Breast epithelium (tissue), 4 donors: ENCODE data around the gene VCP. TPM values are rescaled to one million over a fixed set of nuclear protein-coding genes. Genes with fewer than 3 reads are reported as not detected.

Experiments
- DNase-seq, 2 donors: peaks; one replicate each; pipeline ENCODE4 v3.0.0-alpha.2; 2019; ENCODE audit warnings: low spot score in 2 of 2
- H3K27ac ChIP-seq, 2 donors: fragments of 200-600 bp; sonication (generic) in 1 of 2; one replicate each; pipeline ENCODE4 v1.5.1; 2016 to 2019; ENCODE audit warnings: mild to moderate bottlenecking in 1 of 2
- H3K27me3 ChIP-seq, 2 donors: fragments of 200-600 bp; sonication (generic) in 1 of 2; one replicate each; pipeline versions ENCODE4 v1.5.1 to v1.6.0; 2017 to 2019; ENCODE audit warnings: control low read depth in 1 of 2, mild to moderate bottlenecking in 1 of 2
- H3K36me3 ChIP-seq: fragments of 200-600 bp; one replicate; pipeline ENCODE4 v1.5.1; 2019
- H3K4me1 ChIP-seq, 2 donors: fragments of 200-600 bp; sonication (generic); one replicate each; pipeline ENCODE4 v1.5.1; 2016 to 2019; ENCODE audit warnings: control low read depth in 1 of 2
- H3K4me3 ChIP-seq, 3 donors: fragments of 200-600 bp; sonication (generic); 1 replicate in 2 of 3; 2 replicates in 1 of 3; pipeline ENCODE4 v1.5.1; 2016 to 2019; ENCODE audit warnings: mild to moderate bottlenecking in 3 of 3, moderate library complexity in 2 of 3
- H3K9me3 ChIP-seq, 2 donors: fragments of 200-600 bp; sonication (generic) in 1 of 2; one replicate each; pipeline ENCODE4 v1.5.1; 2016 to 2019; ENCODE audit warnings: control low read depth in 1 of 2
- POLR2A ChIP-seq: fragments of 450-650 bp; IDR thresholded peaks from one replicate; pipeline ENCODE4 v1.6.1; 2016; ENCODE audit warnings: antibody characterized with exemption, mild to moderate bottlenecking, moderate library complexity
- POLR2AphosphoS5 ChIP-seq, 3 donors: sonication (generic); formaldehyde crosslinking; IDR thresholded peaks; one replicate each; pipeline ENCODE4 v1.6.1; 2017; ENCODE audit warnings: antibody characterized with exemption in 3 of 3
- intact Hi-C: fragments of 100-400 bp; cut with DNase I; formaldehyde crosslinking; loops from one replicate; pipeline ENCODE4 v1.15.1; 2023; ENCODE audit warnings: low total_unique reads
- total RNA-seq, 3 donors: library from RNA; depleted of rRNA; stranded (reverse); fragments of >200 nt; gene quantifications; one replicate each; pipeline ENCODE4 v1.1.0, GENCODE V29; 2016
- TF ChIP-seq, protein P1 (sequence below), 3 donors: fragments of 450-650 bp; IDR thresholded peaks; one replicate each; pipeline ENCODE4 v1.5.1; 2016 to 2017; ENCODE audit warnings: antibody characterized with exemption in 3 of 3, mild to moderate bottlenecking in 3 of 3, moderate library complexity in 3 of 3

VCP gene
- total RNA-seq, 3 donors from 2014 or later: 150 to 173 (median 168) TPM

DNA sequence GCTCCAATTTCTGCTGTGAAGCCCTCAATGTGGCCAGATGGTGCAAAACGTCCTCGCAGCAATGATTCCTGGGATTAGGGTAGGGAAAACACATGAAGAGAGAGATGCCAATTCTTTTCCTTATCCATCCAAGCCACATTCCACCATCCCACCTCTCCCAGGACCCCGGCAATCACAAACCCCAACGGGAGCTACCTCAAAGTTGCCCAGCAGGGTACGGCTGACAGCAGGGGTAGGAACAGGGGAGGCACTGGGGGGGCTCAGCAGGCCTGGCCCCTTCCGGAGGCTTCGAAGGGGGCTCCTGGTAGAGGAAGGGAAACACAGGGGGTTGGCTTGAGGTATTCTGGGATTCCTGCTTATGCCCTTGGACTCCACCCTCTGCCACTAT lies 33.9 kb upstream of the VCP start:
- DNase-seq: no peak
- H3K4me3 ChIP-seq: no peak overlapping the region
- peaks cover 3 to 16% of the 10 kb centered on the region in 2 donors for H3K4me1 ChIP-seq
- no peaks in the 10 kb centered on the region for H3K27me3 ChIP-seq
- TF ChIP-seq POLR2AphosphoS5 (IDR thresholded peaks at IDR 0.05): no peak
- TF ChIP-seq POLR2A: no peak
- H3K9me3 ChIP-seq: no peaks in the 10 kb centered on the region
- intact Hi-C loops: no loop called here
- H3K36me3 ChIP-seq: no peaks in the 10 kb centered on the region
- no peak overlapping the region for H3K27ac ChIP-seq

DNA sequence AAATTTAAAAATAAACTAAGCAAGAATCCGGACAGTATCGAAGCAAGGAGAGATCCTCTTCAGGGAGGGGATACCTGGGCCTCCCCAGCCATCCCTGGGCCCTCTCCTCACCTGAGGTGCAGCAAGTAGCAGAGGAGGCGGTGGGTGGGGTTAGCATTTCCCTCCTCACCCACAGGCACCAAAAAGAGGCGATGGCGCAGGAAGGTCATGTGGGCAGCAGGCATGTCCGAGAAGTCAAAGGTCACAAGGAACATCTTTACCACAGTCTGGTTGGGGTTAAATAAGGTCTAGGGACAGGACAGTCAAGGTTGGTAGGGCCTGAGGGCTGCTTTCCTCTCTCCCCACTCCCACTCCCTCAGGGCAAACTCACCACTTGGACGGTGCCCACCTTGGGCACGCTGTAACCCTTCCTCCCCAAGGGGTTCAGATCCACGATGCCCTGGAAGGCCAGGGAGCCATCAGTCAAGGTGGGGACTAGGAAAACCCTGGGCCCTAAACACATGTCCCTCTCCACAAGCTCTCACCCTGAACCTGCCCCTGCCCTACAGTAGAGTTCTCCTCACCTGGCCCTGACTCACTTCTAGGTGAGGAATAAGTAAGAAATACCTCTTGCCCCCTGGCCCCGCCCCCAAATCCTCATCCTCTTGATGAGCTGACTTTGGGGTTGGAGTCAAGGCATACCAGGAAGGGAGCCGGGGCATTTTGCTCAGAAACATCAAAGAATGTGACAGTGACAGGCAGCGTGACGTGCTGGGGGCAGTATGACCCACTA lies 33.3 kb upstream of the VCP start:
- TF ChIP-seq POLR2A (no peak), POLR2AphosphoS5 (IDR thresholded peaks at IDR 0.05) (no peak)
- TF ChIP-seq, protein P1, sequence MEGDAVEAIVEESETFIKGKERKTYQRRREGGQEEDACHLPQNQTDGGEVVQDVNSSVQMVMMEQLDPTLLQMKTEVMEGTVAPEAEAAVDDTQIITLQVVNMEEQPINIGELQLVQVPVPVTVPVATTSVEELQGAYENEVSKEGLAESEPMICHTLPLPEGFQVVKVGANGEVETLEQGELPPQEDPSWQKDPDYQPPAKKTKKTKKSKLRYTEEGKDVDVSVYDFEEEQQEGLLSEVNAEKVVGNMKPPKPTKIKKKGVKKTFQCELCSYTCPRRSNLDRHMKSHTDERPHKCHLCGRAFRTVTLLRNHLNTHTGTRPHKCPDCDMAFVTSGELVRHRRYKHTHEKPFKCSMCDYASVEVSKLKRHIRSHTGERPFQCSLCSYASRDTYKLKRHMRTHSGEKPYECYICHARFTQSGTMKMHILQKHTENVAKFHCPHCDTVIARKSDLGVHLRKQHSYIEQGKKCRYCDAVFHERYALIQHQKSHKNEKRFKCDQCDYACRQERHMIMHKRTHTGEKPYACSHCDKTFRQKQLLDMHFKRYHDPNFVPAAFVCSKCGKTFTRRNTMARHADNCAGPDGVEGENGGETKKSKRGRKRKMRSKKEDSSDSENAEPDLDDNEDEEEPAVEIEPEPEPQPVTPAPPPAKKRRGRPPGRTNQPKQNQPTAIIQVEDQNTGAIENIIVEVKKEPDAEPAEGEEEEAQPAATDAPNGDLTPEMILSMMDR (IDR thresholded peaks at IDR 0.05): no peak
- peaks cover 3 to 15% of the 10 kb centered on the region in 2 donors for H3K4me1 ChIP-seq
- no peaks in the 10 kb centered on the region for H3K36me3 ChIP-seq
- DNase-seq: no peak
- H3K9me3 ChIP-seq: no peaks in the 10 kb centered on the region
- H3K27me3 ChIP-seq: no peaks in the 10 kb centered on the region
- intact Hi-C loops: no loop called here
- no peak overlapping the region for H3K27ac ChIP-seq
- H3K4me3 ChIP-seq: no peak overlapping the region

- Histone ChIP-seq H3K9me3 (no peaks in the 10 kb centered on the region), H3K27ac (no peak overlapping the region), H3K4me1 (peaks cover 3 to 10% of the 10 kb centered on the region in 2 donors), H3K4me3 (no peak overlapping the region), H3K36me3 (no peaks in the 10 kb centered on the region), H3K27me3 (no peaks in the 10 kb centered on the region)
- intact Hi-C loops: no loop called here
- no peak for DNase-seq
- no peak for TF ChIP-seq POLR2AphosphoS5 (IDR thresholded peaks at IDR 0.05)
- TF ChIP-seq POLR2A: no peak
- TF ChIP-seq, protein P1 (IDR thresholded peaks at IDR 0.05): no peak
These were observed 32.7 kb upstream of the VCP start for GRCh38 chr9:35105126-35105525.

DNA sequence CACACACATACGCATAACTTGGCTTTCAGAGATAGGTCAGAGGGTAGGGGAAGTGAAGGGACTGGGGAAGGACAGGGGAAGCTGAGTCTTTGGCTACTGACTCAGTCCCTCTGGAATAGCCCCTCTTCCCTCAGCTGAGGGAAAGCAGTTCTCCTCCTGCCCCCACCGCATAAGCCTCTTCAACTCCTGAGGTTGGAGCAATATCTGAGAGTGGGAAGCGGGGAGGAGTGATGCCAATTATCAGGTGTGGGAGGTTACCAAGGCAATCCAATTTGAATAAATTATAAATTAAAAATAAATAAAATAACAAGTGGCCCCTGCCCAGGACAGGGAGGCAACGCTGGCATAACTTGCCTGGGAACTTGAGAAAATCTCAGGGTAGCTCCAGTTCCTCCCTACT lies 32.2 kb upstream of the VCP start:
- Histone ChIP-seq H3K27ac (no peak overlapping the region), H3K27me3 (no peaks in the 10 kb centered on the region), H3K4me1 (peaks cover 3 to 10% of the 10 kb centered on the region in 2 donors), H3K36me3 (no peaks in the 10 kb centered on the region), H3K9me3 (no peaks in the 10 kb centered on the region), H3K4me3 (no peak overlapping the region)
- intact Hi-C loops: no loop called here
- no peak for DNase-seq
- TF ChIP-seq, protein P1 (IDR thresholded peaks at IDR 0.05): no peak
- TF ChIP-seq POLR2AphosphoS5 (IDR thresholded peaks at IDR 0.05) (no peak), POLR2A (no peak)

DNA sequence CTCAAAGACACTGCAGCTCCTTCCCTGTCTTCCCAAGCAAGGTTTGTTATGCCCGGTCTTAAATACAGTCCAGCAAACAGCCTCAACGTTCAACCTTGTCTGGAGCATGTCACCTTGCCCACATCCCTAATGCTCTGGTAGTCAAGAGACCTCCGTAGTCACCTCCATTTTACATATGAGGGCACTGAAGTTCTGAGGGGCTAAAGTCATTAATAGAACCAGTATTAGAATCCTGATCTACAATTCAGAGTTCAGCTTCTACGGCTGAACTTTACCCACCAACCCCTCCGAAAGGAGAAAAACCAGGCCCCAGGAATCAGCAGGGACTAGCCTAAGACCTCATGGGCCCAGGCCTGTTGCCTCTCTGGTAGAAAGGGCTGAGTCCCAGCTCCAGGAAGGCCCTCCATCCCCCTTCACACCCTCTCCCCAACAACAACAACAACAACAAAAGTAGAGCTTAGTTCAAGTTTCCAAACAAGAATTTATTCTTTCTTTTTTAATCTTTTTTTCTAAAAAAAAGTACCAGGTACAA lies 31.3 kb upstream of the VCP start:
- intact Hi-C loops: no loop called here
- no peak for DNase-seq
- H3K27ac ChIP-seq: peak overlapping the region; percentile 93 to 97
- no peaks in the 10 kb centered on the region for H3K36me3 ChIP-seq
- H3K4me1 ChIP-seq: peaks cover 3 to 10% of the 10 kb centered on the region in 2 donors
- no peaks in the 10 kb centered on the region for H3K27me3 ChIP-seq
- H3K4me3 ChIP-seq: peak overlapping the region; percentile 58 to 83 (median 80)
- H3K9me3 ChIP-seq: no peaks in the 10 kb centered on the region
- TF ChIP-seq POLR2A: no peak
- TF ChIP-seq, protein P1 (IDR thresholded peaks at IDR 0.05): no peak
- TF ChIP-seq POLR2AphosphoS5 (IDR thresholded peaks at IDR 0.05): no peak
